OCI-LY7 (cell line): ENCODE data around the gene SSRP1. TPM values are rescaled to one million over a fixed set of nuclear protein-coding genes. Genes with fewer than 3 reads are reported as not detected.

Experiments
- BruUV-seq: library from RNA; stranded (reverse); fragments of 400-500 nt; replicated peaks from 2 replicates; lab custom pipeline; 2021; lab: Mats Ljungman, UMichigan
- CTCF ChIA-PET: fragments of 300-600 bp; sonication (Branson Sonifier 250); formaldehyde crosslinking; loops from one replicate; lab custom pipeline; 2022; ENCODE audit warnings: antibody characterized with exemption; ENCODE audit not compliant: unreplicated experiment; lab: Charles Lee
- POLR2A ChIA-PET: fragments of 300-600 bp; sonication (Branson Sonifier 250); formaldehyde crosslinking; loops from one replicate; lab custom pipeline; 2022; ENCODE audit warnings: antibody characterized with exemption; lab: Charles Lee
- DNase-seq: peaks from one replicate; pipeline ENCODE4 v3.0.0-alpha.2; 2015; ENCODE audit warnings: low spot score
- H2AFZ ChIP-seq: fragments of 200-600 bp; sonication (generic), shearing (Covaris generic); 2 replicates; pipeline ENCODE4 v1.6.1; 2014; ENCODE audit warnings: mild to moderate bottlenecking, antibody characterized with exemption, low read length, moderate library complexity
- H3K27ac ChIP-seq: fragments of 200-600 bp; sonication (generic); 2 replicates; pipeline ENCODE4 v1.5.1; 2014; ENCODE audit warnings: mixed run types, low read depth, mild to moderate bottlenecking, moderate library complexity, low read length, inconsistent platforms; ENCODE audit not compliant: poor library complexity, severe bottlenecking
- H3K36me3 ChIP-seq: fragments of 200-600 bp; sonication (generic); 2 replicates; pipeline ENCODE4 v1.6.1; 2014; ENCODE audit warnings: mild to moderate bottlenecking, antibody characterized with exemption, low read length, moderate library complexity, mixed read lengths; ENCODE audit not compliant: insufficient read depth
- H3K4me1 ChIP-seq: fragments of 200-600 bp; sonication (generic); 2 replicates; pipeline ENCODE4 v1.5.1; 2014; ENCODE audit warnings: mild to moderate bottlenecking, low read length; ENCODE audit not compliant: insufficient read depth, poor library complexity, severe bottlenecking
- H3K4me2 ChIP-seq: fragments of 200-600 bp; sonication (generic); 2 replicates; pipeline ENCODE4 v1.6.1; 2014; ENCODE audit warnings: mild to moderate bottlenecking, low read length
- H3K4me3 ChIP-seq: fragments of 200-600 bp; sonication (generic); 2 replicates; pipeline ENCODE4 v1.5.1; 2014; ENCODE audit warnings: mild to moderate bottlenecking, low read depth, low read length; ENCODE audit not compliant: poor library complexity, severe bottlenecking
- H3K79me2 ChIP-seq: fragments of 200-600 bp; sonication (generic); 2 replicates; pipeline ENCODE4 v1.6.1; 2016; ENCODE audit warnings: low read depth, mild to moderate bottlenecking, low read length, moderate library complexity, mixed read lengths; ENCODE audit not compliant: insufficient read depth
- H3K9me2 ChIP-seq: fragments of 200-600 bp; sonication (generic); 2 replicates; pipeline ENCODE4 v1.6.1; 2016; ENCODE audit warnings: mild to moderate bottlenecking, low read length, mixed read lengths; ENCODE audit not compliant: insufficient read depth
- H3K9me3 ChIP-seq: fragments of 200-600 bp; sonication (generic); 2 replicates; pipeline ENCODE4 v1.6.1; 2014; ENCODE audit warnings: mild to moderate bottlenecking, mixed run types, low read length, mixed read lengths
- H4K20me1 ChIP-seq: fragments of 200-600 bp; sonication (generic); 2 replicates; pipeline ENCODE4 v1.6.1; 2014; ENCODE audit warnings: mild to moderate bottlenecking, antibody characterized with exemption, low read length, moderate library complexity, mixed read lengths; ENCODE audit not compliant: insufficient read depth
- EZH2phosphoT487 ChIP-seq: fragments of 200-600 bp; sonication (generic); IDR thresholded peaks from 2 replicates; pipeline ENCODE4 v1.6.1; 2018; ENCODE audit warnings: low read depth, borderline replicate concordance, mild to moderate bottlenecking, mixed run types, antibody characterized with exemption, low read length, moderate library complexity, mixed read lengths
- intact Hi-C: fragments of 100-400 bp; cut with micrococcal nuclease; formaldehyde crosslinking; loops from one replicate; pipeline ENCODE4 v1.10.0; 2022; ENCODE audit not compliant: unreplicated experiment
- total RNA-seq, 2 experiments: library from RNA; depleted of rRNA in 1 of 2; stranded (reverse); fragments of >200 nt in 1 of 2; shearing (Covaris generic) in 1 of 2; gene quantifications; 2 replicates each; pipeline ENCODE4 v1.2.3, GENCODE V29; 2014 to 2022
- TF ChIP-seq, protein P1 (sequence below): fragments of 200-600 bp; sonication (generic); conservative IDR thresholded peaks from 2 replicates; pipeline ENCODE4 v1.5.1; 2014; ENCODE audit warnings: mild to moderate bottlenecking, antibody characterized with exemption, low read length, moderate library complexity, mixed read lengths

SSRP1 gene
- total RNA-seq, 2 experiments from 2014 or later, result 146 to 221 TPM

DNA sequence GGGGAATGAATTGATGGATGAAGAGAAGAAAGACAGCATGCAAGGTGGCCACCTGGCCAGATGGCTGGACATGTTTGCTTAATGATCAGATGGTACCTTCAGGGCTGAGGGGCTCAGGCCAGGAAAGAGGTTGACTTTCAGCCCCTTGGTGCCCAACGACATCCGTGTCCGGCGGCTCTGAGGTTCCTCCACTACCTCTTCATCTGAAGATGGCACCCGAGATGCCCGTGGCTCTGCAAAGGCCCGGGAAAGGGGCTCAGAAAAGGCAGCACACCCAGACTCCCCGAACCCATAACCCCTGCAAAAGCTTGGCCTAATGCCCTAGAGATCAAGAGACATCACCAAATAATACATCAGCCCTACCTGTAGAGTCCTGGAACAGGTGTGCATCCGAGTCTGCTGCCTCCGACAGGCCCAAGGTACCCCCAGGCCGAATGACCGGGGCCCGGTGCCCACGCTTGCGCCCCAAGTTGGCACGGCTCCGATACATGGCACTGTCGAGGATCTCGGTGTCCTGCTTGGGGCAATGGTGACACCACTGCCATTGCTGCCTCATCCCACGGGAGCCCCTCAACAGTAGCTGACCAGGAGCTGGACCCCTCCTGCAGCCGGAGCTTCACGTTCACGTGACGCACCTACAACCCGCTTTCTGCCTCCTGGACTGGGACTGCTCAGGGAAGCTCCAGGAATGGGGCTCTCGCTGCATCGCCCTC lies 33.8 kb downstream of the SSRP1 start:
- H3K36me3 ChIP-seq, result peaks cover 13% of the 10 kb centered on the region; the same call in 1 of the 2 replicates
- no peak overlapping the region for H2AFZ ChIP-seq
- no peak for DNase-seq
- no peaks in the 10 kb centered on the region for H3K9me2 ChIP-seq
- no peaks in the 10 kb centered on the region for H4K20me1 ChIP-seq
- BruUV-seq, result no TSS peak
- POLR2A ChIA-PET, result no interaction called here
- intact Hi-C loops, result no loop called here
- H3K79me2 ChIP-seq, result no peaks in the 10 kb centered on the region
- H3K27ac ChIP-seq, result no peak overlapping the region
- no peak overlapping the region for H3K4me2 ChIP-seq
- no peak overlapping the region for H3K4me3 ChIP-seq
- no peaks in the 10 kb centered on the region for H3K4me1 ChIP-seq
- CTCF ChIA-PET, result no interaction called here
- 0 out of 2 replicates have a peak, but pooled peaks cover 4% of the 10 kb centered on the region for H3K9me3 ChIP-seq
- TF ChIP-seq EZH2phosphoT487, result no peak
- TF ChIP-seq, protein P1, sequence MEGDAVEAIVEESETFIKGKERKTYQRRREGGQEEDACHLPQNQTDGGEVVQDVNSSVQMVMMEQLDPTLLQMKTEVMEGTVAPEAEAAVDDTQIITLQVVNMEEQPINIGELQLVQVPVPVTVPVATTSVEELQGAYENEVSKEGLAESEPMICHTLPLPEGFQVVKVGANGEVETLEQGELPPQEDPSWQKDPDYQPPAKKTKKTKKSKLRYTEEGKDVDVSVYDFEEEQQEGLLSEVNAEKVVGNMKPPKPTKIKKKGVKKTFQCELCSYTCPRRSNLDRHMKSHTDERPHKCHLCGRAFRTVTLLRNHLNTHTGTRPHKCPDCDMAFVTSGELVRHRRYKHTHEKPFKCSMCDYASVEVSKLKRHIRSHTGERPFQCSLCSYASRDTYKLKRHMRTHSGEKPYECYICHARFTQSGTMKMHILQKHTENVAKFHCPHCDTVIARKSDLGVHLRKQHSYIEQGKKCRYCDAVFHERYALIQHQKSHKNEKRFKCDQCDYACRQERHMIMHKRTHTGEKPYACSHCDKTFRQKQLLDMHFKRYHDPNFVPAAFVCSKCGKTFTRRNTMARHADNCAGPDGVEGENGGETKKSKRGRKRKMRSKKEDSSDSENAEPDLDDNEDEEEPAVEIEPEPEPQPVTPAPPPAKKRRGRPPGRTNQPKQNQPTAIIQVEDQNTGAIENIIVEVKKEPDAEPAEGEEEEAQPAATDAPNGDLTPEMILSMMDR, result no peak

DNA sequence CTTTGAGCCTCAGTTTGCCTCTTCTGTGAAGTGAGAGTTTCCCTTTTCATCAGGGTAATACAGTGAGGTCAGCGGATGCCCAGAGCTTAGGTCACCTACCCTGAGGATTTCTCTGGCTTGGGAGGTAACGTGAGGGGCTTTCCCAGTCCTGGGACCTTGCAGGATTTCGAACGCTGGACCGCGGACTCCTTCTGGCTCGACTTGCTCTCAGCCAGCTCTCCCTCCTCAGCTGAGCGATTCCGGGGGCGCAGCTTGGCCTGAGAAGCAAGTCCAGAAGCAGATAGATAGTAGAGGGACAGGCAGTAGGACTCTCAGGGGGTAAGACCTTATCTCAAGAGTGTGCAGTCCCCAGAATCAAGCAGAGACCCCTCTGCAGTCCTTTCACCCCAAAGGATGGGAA lies 34.9 kb downstream of the SSRP1 start:
- DNase-seq, result no peak
- no peaks in the 10 kb centered on the region for H4K20me1 ChIP-seq
- H3K9me3 ChIP-seq, result 0 out of 2 replicates have a peak, but pooled peaks cover 4% of the 10 kb centered on the region
- TF ChIP-seq EZH2phosphoT487, result no peak
- TF ChIP-seq, protein P1, result no peak
- POLR2A ChIA-PET, result no interaction called here
- H3K4me2 ChIP-seq, result no peak overlapping the region
- no peak overlapping the region for H3K4me3 ChIP-seq
- no peaks in the 10 kb centered on the region for H3K4me1 ChIP-seq
- intact Hi-C loops, result no loop called here
- no peak overlapping the region for H2AFZ ChIP-seq
- no TSS peak for BruUV-seq
- CTCF ChIA-PET, result no interaction called here
- no peaks in the 10 kb centered on the region for H3K9me2 ChIP-seq
- H3K79me2 ChIP-seq, result no peaks in the 10 kb centered on the region
- H3K36me3 ChIP-seq, result peaks cover 13% of the 10 kb centered on the region; the same call in 1 of the 2 replicates
- H3K27ac ChIP-seq, result no peak overlapping the region

DNA sequence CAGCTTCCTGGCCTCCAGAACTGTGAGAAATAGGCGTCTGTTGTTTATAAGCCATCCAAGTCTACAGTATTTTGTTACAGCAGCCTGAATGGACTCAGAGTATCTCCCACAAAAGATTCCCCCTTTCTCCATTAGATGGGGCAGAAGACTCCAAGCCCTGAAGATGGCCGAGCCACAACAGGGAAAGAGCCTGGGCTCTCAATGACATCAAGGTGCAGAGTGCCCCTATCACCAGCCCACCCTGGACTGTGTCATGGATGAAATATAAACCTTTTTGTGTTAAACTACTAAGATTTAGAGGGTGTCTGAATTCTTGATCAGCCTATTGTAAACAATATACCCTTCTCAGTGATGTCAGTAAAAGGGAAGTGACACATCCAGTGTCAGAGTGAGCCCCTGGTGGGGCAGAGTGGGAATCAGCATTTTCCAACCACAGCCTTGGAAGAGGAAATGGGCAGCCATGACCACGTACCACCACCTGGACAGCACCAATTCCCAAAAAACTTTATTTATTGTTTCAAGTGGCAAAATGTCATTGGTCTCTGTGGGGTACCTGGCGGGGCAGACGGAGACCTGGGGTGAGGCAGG lies 36.4 kb downstream of the SSRP1 start:
- no peak for TF ChIP-seq EZH2phosphoT487
- TF ChIP-seq, protein P1, result no peak
- Histone ChIP-seq H3K4me1 (no peaks in the 10 kb centered on the region), H3K4me3 (no peak overlapping the region), H3K9me2 (no peaks in the 10 kb centered on the region), H4K20me1 (no peaks in the 10 kb centered on the region), H2AFZ (no peak overlapping the region), H3K9me3 (0 out of 2 replicates have a peak, but pooled peaks cover 4% of the 10 kb centered on the region), H3K79me2 (no peaks in the 10 kb centered on the region), H3K27ac (no peak overlapping the region), H3K4me2 (no peak overlapping the region), H3K36me3 (peaks cover 13% of the 10 kb centered on the region; the same call in 1 of the 2 replicates)
- BruUV-seq, result no TSS peak
- no peak for DNase-seq
- intact Hi-C loops, result no loop called here
- POLR2A ChIA-PET, result no interaction called here
- CTCF ChIA-PET, result no interaction called here
